ENCODE results near the gene MTX3. TPM values are rescaled to one million over a fixed set of nuclear protein-coding genes. Genes with fewer than 3 reads are reported as not detected.

Gene MTX3
- total RNA-seq, 1 experiment from 2014 or later = 34.9 TPM

- TF ChIP-seq REST (IDR thresholded peaks at IDR 0.05; ENCODE audit: low read depth) = no peak
- TF ChIP-seq CTCF (IDR thresholded peaks at IDR 0.05 in 2 of 3, conservative IDR thresholded peaks at IDR 0.05 in 1 of 3; ENCODE audit: borderline replicate concordance in 1 of 3, insufficient read depth in 1 of 3, low read depth in 2 of 3, low read length in 2 of 3) = no peak
- no peak for TF ChIP-seq POLR2A (IDR thresholded peaks at IDR 0.05; ENCODE audit: borderline replicate concordance, extremely low read depth, insufficient read depth, insufficient read length)
- TF ChIP-seq MAX (IDR thresholded peaks at IDR 0.05) = no peak
- TF ChIP-seq FOSL1 (IDR thresholded peaks at IDR 0.05; ENCODE audit: low read depth) = no peak
- POLR2A ChIA-PET = no interaction called here
- no peaks in the 10 kb centered on the region for H3K9me2 ChIP-seq (ENCODE audit: insufficient read depth)
- no peaks in the 10 kb centered on the region for H3K79me2 ChIP-seq (ENCODE audit: insufficient read depth, low read length)
- H3K27me3 ChIP-seq (ENCODE audit: insufficient read depth, low read length) = no peaks in the 10 kb centered on the region
- no peak overlapping the region for H2AFZ ChIP-seq (ENCODE audit: low read depth, low read length, poor library complexity, severe bottlenecking)
- H3K4me1 ChIP-seq (ENCODE audit: control insufficient read depth in 1 of 2, insufficient read depth in 2 of 2, low read length in 2 of 2) = no peaks in the 10 kb centered on the region
- ATAC-seq (no peak), DNase-seq (ENCODE audit: low read depth, low spot score) (no peak)
- no peak overlapping the region for H3K4me2 ChIP-seq (ENCODE audit: low read length)
- BruUV-seq (replicated peaks) = no TSS peak
- intact Hi-C loops (cut with micrococcal nuclease) = no loop called here
- no peak overlapping the region for H3K9ac ChIP-seq (ENCODE audit: low read length)
- no peaks in the 10 kb centered on the region for H4K20me1 ChIP-seq (ENCODE audit: insufficient read depth)
- CTCF ChIA-PET = no interaction called here
- no peak overlapping the region for H3K4me3 ChIP-seq (replicated peaks in 1 of 2; ENCODE audit: low read depth in 1 of 2, low read length in 2 of 2)
- H3K27ac ChIP-seq (ENCODE audit: low read depth, low read length) = no peak overlapping the region
- no peaks in the 10 kb centered on the region for H3K9me3 ChIP-seq (ENCODE audit: control insufficient read depth in 1 of 2, insufficient read depth in 1 of 2, low read depth in 1 of 2, low read length in 2 of 2)
- RAD21 ChIA-PET (ENCODE audit: low non-redundant PET in 1 of 2, low total read pairs in 2 of 2, uncharacterized antibody in 2 of 2, unreplicated experiment in 2 of 2) = no interaction called here
- no peaks in the 10 kb centered on the region for H3K36me3 ChIP-seq (ENCODE audit: control insufficient read depth in 1 of 2, insufficient read depth in 2 of 2, low read length in 2 of 2)
These were observed 35.8 kb upstream of the MTX3 start for GRCh38 chr5:80026841-80027240.

Data from HCT116 (cell line).